GM10266 (cell line): ENCODE results near the gene DLG3.

Experiments
- DNase-seq: peaks from one replicate; pipeline ENCODE4 v3.0.0; 2012; ENCODE audit errors: extremely low spot score
- TF ChIP-seq, protein P1 (sequence below): IDR thresholded peaks from 2 replicates; pipeline ENCODE4 v1.5.1; 2012; ENCODE audit warnings: mild to moderate bottlenecking, low read depth; ENCODE audit not compliant: control insufficient read depth, insufficient read depth; ENCODE audit errors: missing control alignments

DLG3 gene

DNA sequence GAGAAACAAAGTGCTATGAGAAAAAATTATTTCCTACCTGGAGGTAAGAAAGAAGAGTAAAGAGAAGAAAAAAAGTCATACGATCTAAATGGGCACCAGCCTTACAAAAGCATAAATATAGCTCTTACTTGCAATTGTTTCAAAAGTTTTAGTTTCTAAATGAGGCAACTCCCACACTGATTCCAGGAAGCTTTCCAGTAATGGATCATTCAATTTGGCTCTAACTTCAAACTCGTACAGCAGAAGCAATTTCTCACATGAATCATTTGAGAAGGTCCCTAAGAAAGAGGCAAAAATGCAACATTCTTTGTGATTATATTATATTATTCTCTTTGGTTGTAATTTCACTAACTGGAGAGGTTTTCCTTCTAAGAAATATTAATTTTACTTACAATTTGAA lies 109.9 kb downstream of the DLG3 start:
- TF ChIP-seq, protein P1, sequence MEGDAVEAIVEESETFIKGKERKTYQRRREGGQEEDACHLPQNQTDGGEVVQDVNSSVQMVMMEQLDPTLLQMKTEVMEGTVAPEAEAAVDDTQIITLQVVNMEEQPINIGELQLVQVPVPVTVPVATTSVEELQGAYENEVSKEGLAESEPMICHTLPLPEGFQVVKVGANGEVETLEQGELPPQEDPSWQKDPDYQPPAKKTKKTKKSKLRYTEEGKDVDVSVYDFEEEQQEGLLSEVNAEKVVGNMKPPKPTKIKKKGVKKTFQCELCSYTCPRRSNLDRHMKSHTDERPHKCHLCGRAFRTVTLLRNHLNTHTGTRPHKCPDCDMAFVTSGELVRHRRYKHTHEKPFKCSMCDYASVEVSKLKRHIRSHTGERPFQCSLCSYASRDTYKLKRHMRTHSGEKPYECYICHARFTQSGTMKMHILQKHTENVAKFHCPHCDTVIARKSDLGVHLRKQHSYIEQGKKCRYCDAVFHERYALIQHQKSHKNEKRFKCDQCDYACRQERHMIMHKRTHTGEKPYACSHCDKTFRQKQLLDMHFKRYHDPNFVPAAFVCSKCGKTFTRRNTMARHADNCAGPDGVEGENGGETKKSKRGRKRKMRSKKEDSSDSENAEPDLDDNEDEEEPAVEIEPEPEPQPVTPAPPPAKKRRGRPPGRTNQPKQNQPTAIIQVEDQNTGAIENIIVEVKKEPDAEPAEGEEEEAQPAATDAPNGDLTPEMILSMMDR, result no peak
- DNase-seq, result no peak

DNA sequence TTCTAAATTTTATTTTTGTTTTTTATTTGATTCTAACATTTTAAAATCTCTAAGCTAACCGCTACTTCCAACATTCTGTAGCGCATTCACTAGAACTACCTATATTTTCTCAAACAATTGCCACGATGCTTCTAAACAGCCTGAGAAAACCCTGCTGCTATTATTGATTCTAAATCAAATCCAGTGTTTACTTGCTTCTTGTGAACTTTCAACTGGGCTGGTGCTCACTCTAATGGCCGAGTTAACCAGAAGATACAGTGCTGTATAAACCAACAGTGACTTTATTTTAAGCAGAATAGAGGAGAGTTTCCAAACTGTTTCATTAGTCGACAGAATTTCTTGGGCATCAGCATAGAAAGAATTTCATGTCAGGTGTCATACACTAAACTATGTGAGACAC lies 110.3 kb downstream of the DLG3 start:
- no peak for DNase-seq
- TF ChIP-seq, protein P1, result no peak
